H1 (cell line): ENCODE results near the gene ADD2.

Experiments
- ASH2L ChIP-seq: fragments of 200-600, 300-600 bp; sonication (generic); IDR thresholded peaks from one replicate; pipeline ENCODE4 v1.7.1; 2017; ENCODE audit warnings: low read length
- ATF2 ChIP-seq: IDR thresholded peaks from 2 replicates; pipeline ENCODE4 v1.6.1; 2012; ENCODE audit warnings: low read length, inconsistent platforms
- CREB1 ChIP-seq: IDR thresholded peaks from 2 replicates; pipeline ENCODE4 v1.6.1; 2012; ENCODE audit warnings: inconsistent platforms
- EP300 ChIP-seq, 2 experiments: IDR thresholded peaks; 1 replicate in 1 of 2; 2 replicates in 1 of 2; pipeline ENCODE4 v1.6.1; 2011 to 2012; ENCODE audit warnings: low read depth in 2 of 2, low read length in 2 of 2, mild to moderate bottlenecking in 2 of 2, borderline replicate concordance in 1 of 2, inconsistent platforms in 1 of 2, moderate library complexity in 1 of 2
- EZH2 ChIP-seq: fragments of 200-600 bp; sonication (generic); IDR thresholded peaks from 2 replicates; pipeline ENCODE4 v1.7.1; 2012; ENCODE audit warnings: low read depth, mild to moderate bottlenecking, moderate library complexity, low read length, inconsistent platforms; ENCODE audit not compliant: severe bottlenecking
- NRF1 ChIP-seq: IDR thresholded peaks from 2 replicates; pipeline ENCODE4 v1.6.1; 2011; ENCODE audit warnings: mild to moderate bottlenecking, low read depth, low read length, improper control_type of control experiment
- POLR2AphosphoS5 ChIP-seq: IDR thresholded peaks from 2 replicates; pipeline ENCODE4 v1.6.1; 2011; ENCODE audit warnings: low read depth, low read length
- RBBP5 ChIP-seq: IDR thresholded peaks from 2 replicates; pipeline ENCODE4 v1.7.1; 2012; ENCODE audit warnings: low read depth, mild to moderate bottlenecking, inconsistent platforms, low read length, moderate library complexity, borderline replicate concordance
- RNF2 ChIP-seq: fragments of 200-900, 300-1000 bp; sonication (generic); IDR thresholded peaks from 2 replicates; pipeline ENCODE4 v1.7.1; 2016; ENCODE audit warnings: borderline replicate concordance, low read depth, mild to moderate bottlenecking, antibody characterized with exemption, low read length; ENCODE audit not compliant: poor library complexity, severe bottlenecking; ENCODE audit errors: missing control alignments
- SRF ChIP-seq: IDR thresholded peaks from 2 replicates; pipeline ENCODE4 v1.6.1; 2011; ENCODE audit warnings: mild to moderate bottlenecking, low read depth, low read length, moderate library complexity
- TF ChIP-seq, protein P1 (sequence below), 3 experiments: IDR thresholded peaks; 1 replicate in 2 of 3; 2 replicates in 1 of 3; pipeline versions ENCODE4 v1.5.1 to v1.6.1; 2011; ENCODE audit warnings: low read length in 3 of 3, mild to moderate bottlenecking in 3 of 3, inconsistent platforms in 2 of 3, low read depth in 1 of 3, moderate library complexity in 1 of 3; ENCODE audit not compliant: insufficient read depth in 1 of 3; ENCODE audit errors: control extremely low read depth in 1 of 3

GRCh38 chr2:70675862-70676261 lies 92.1 kb downstream of the ADD2 start:
- TF ChIP-seq, protein P1, sequence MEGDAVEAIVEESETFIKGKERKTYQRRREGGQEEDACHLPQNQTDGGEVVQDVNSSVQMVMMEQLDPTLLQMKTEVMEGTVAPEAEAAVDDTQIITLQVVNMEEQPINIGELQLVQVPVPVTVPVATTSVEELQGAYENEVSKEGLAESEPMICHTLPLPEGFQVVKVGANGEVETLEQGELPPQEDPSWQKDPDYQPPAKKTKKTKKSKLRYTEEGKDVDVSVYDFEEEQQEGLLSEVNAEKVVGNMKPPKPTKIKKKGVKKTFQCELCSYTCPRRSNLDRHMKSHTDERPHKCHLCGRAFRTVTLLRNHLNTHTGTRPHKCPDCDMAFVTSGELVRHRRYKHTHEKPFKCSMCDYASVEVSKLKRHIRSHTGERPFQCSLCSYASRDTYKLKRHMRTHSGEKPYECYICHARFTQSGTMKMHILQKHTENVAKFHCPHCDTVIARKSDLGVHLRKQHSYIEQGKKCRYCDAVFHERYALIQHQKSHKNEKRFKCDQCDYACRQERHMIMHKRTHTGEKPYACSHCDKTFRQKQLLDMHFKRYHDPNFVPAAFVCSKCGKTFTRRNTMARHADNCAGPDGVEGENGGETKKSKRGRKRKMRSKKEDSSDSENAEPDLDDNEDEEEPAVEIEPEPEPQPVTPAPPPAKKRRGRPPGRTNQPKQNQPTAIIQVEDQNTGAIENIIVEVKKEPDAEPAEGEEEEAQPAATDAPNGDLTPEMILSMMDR (IDR thresholded peaks at IDR 0.05; ENCODE audit: control extremely low read depth in 1 of 3, insufficient read depth in 1 of 3, low read depth in 1 of 3, low read length in 3 of 3): no peak
- no peak for TF ChIP-seq CREB1
- TF ChIP-seq POLR2AphosphoS5: no peak
- no peak for TF ChIP-seq RNF2
- TF ChIP-seq ATF2: no peak
- no peak for TF ChIP-seq EZH2
- TF ChIP-seq NRF1: no peak
- TF ChIP-seq EP300 (IDR thresholded peaks at IDR 0.05; ENCODE audit: borderline replicate concordance in 1 of 2, low read depth in 2 of 2, low read length in 2 of 2): no peak
- no peak for TF ChIP-seq ASH2L
- no peak for TF ChIP-seq SRF
- TF ChIP-seq RBBP5: no peak
